ENCODE measurements around the gene WDR90.

- TF ChIP-seq CTCF (IDR thresholded peaks at IDR 0.05) (no peak), POLR2A (IDR thresholded peaks at IDR 0.05) (no peak)
Observed at GRCh38 chr16:708959-709358, 59.8 kb downstream of the WDR90 start.
